GM12878 (cell line): ENCODE data around the gene RAB7B. TPM values are rescaled to one million over a fixed set of nuclear protein-coding genes. Genes with fewer than 3 reads are reported as not detected.

Experiments
- ATAC-seq: fragments of 200-7000 bp; cut with Tn5 transposase; 3 replicates; pipeline ENCODE4 v1.9.1; 2020; ENCODE audit warnings: mild to moderate bottlenecking, moderate library complexity
- BruUV-seq: library from RNA; stranded (reverse); fragments of 400-500 nt; replicated peaks from 2 replicates; lab custom pipeline; 2021; lab: Mats Ljungman, UMichigan
- CTCF ChIA-PET: fragments of 300-600 bp; sonication (Branson Sonifier 250); formaldehyde crosslinking; extraction: SDS; loops from one replicate; lab custom pipeline; 2021; ENCODE audit warnings: inconsistent platforms; lab: Yijun Ruan, JAX
- POLR2A ChIA-PET: fragments of 350-600 bp; formaldehyde crosslinking; extraction: SDS; loops from one replicate; lab custom pipeline; 2021; ENCODE audit warnings: inconsistent platforms; lab: Charles Lee
- RAD21 ChIA-PET: fragments of 300-600 bp; sonication (Branson Sonifier 250); formaldehyde crosslinking; loops from one replicate; lab custom pipeline; 2023; ENCODE audit warnings: antibody characterized with exemption; ENCODE audit not compliant: unreplicated experiment; lab: Charles Lee
- SMC1A ChIA-PET: fragments of 300-600 bp; sonication (Branson Sonifier 250); formaldehyde crosslinking; loops from one replicate; lab custom pipeline; 2023; ENCODE audit not compliant: unreplicated experiment, uncharacterized antibody; lab: Charles Lee
- DNase-seq: peaks from one replicate; pipeline ENCODE4 v3.0.0-alpha.2; 2011; ENCODE audit warnings: low read depth, low spot score
- FAIRE-seq: peaks from 3 replicates; lab custom pipeline; 2011; peaks lifted over from hg19 to GRCh38; lab: Jason Lieb, UNC
- H2AFZ ChIP-seq: 2 replicates; pipeline ENCODE4 v1.6.0; 2011; ENCODE audit warnings: low read depth, low read length, control low read depth; ENCODE audit not compliant: control insufficient read depth
- H3K27ac ChIP-seq: 2 replicates; pipeline ENCODE4 v1.5.1; 2011; ENCODE audit warnings: control low read depth; ENCODE audit not compliant: control insufficient read depth, insufficient read depth
- H3K27me3 ChIP-seq, 2 experiments: replicated peaks in 1 of 2; 2 replicates each; pipeline versions ENCODE4 v1.6.0 to v1.6.1; 2011; ENCODE audit warnings: low read length in 1 of 2; ENCODE audit not compliant: control insufficient read depth in 2 of 2, insufficient read depth in 2 of 2
- H3K36me3 ChIP-seq, 2 experiments: 2 replicates each; pipeline ENCODE4 v1.5.1; 2011; ENCODE audit warnings: low read length in 1 of 2; ENCODE audit not compliant: control insufficient read depth in 2 of 2, insufficient read depth in 2 of 2
- H3K4me1 ChIP-seq: 2 replicates; pipeline ENCODE4 v1.6.1; 2011; ENCODE audit warnings: mild to moderate bottlenecking, low read length, moderate library complexity, mixed read lengths; ENCODE audit not compliant: control insufficient read depth, insufficient read depth
- H3K4me2 ChIP-seq: 2 replicates; pipeline ENCODE4 v1.6.0; 2011; ENCODE audit warnings: control low read depth; ENCODE audit not compliant: control insufficient read depth, insufficient read depth
- H3K4me3 ChIP-seq: fragments of 200-600 bp; sonication (generic); 2 replicates; pipeline ENCODE4 v1.5.1; 2016
- H3K79me2 ChIP-seq: 2 replicates; pipeline ENCODE4 v1.6.0; 2011; ENCODE audit warnings: low read length; ENCODE audit not compliant: control insufficient read depth, insufficient read depth
- H3K9ac ChIP-seq: 2 replicates; pipeline ENCODE4 v1.8.0; 2011; ENCODE audit warnings: low read length, control low read depth, mixed read lengths; ENCODE audit not compliant: control insufficient read depth, insufficient read depth
- H3K9me3 ChIP-seq: replicated peaks from 3 replicates; pipeline ENCODE4 v1.5.1; 2011; ENCODE audit warnings: mild to moderate bottlenecking, low read length; ENCODE audit not compliant: control insufficient read depth, insufficient read depth
- H4K20me1 ChIP-seq: 2 replicates; pipeline ENCODE4 v1.6.0; 2011; ENCODE audit not compliant: control insufficient read depth, insufficient read depth
- MEF2B ChIP-seq: fragments of 450-650 bp; IDR thresholded peaks from 2 replicates; pipeline ENCODE4 v1.6.1; 2018; ENCODE audit warnings: mild to moderate bottlenecking, moderate library complexity; ENCODE audit not compliant: partially characterized antibody, poor library complexity, severe bottlenecking
- SMARCA5 ChIP-seq: fragments of 450-650 bp; IDR thresholded peaks from 2 replicates; pipeline ENCODE4 v1.6.1; 2017; ENCODE audit warnings: mild to moderate bottlenecking
- SUPT20H ChIP-seq: IDR thresholded peaks from 2 replicates; pipeline ENCODE4 v1.6.1; 2011; ENCODE audit warnings: low read depth, mild to moderate bottlenecking, low read length, moderate library complexity, borderline replicate concordance; ENCODE audit not compliant: control insufficient read depth
- WGBS: methylation state at CpG from one replicate; pipeline ENCODE4 v1.1.6; 2016; ENCODE audit warnings: low lambda C conversion rate; ENCODE audit not compliant: insufficient replicate concordance, insufficient coverage; ENCODE audit errors: missing lambda C conversion rate; 5-methylcytosine and 5-hydroxymethylcytosine counted together
- in situ Hi-C: fragments of 300-500 bp; cut with MboI; formaldehyde crosslinking; loops from 9 replicates; pipeline ENCODE4 v1.14.3; 2018; ENCODE audit warnings: mixed read lengths
- intact Hi-C: fragments of 100-400 bp; cut with micrococcal nuclease; formaldehyde crosslinking; loops from one replicate; pipeline ENCODE4 v1.14.2; 2022; ENCODE audit not compliant: unreplicated experiment
- polyA plus RNA-seq, 11 experiments: library from polyadenylated mRNA; depleted of rRNA in 4 of 11; unstranded in 6 of 11; stranded (reverse) in 5 of 11; fragments of >200 nt; fragmentation: Nextera tagmentation in 4 of 11; fragmentation: Illumina TruSeq in 1 of 11; extraction: Ambion mirVana in 4 of 11; extraction: Trizol in 1 of 11; gene quantifications; 1 replicate in 1 of 11; 2 replicates in 10 of 11; pipeline versions ENCODE4 v1.2.1 to v1.2.3, GENCODE V29; 2011 to 2016; ENCODE audit warnings: inconsistent platforms in 2 of 11, missing spikeins in 2 of 11, low read depth in 1 of 11
- total RNA-seq, 4 experiments: library from RNA; depleted of rRNA in 3 of 4; stranded (reverse); fragments of >200 nt in 3 of 4; fragmentation: Illumina TruSeq in 1 of 4; extraction: Trizol in 1 of 4; gene quantifications; 2 replicates each; pipeline versions ENCODE4 v1.2.1 to v1.2.3, GENCODE V29; 2013 to 2021

The RAB7B gene
- total and polyA plus RNA-seq, 10 of the 15 experiments (the other 5 are each of a cell fraction or from before 2014, with no cell fraction given): 0.09 TPM; not detected in 9

- ChIA-PET RAD21 (no interaction called here), CTCF (interaction anchor here (0.7 kb wide), 1 partner anchor 521 kb away, joined by 5 read pairs; no protein-coding TSS in a partner anchor), SMC1A (no interaction called here), POLR2A (no interaction called here)
- no TSS peak for BruUV-seq
- ATAC-seq: no peak
- Histone ChIP-seq H3K9me3 (no peaks in the 10 kb centered on the region), H3K9ac (no peak overlapping the region), H3K4me3 (no peak overlapping the region), H3K4me2 (no peak overlapping the region), H3K4me1 (no peaks in the 10 kb centered on the region), H2AFZ (no peak overlapping the region), H3K79me2 (no peaks in the 10 kb centered on the region), H3K27ac (no peak overlapping the region), H4K20me1 (no peaks in the 10 kb centered on the region), H3K36me3 (no peaks in the 10 kb centered on the region), H3K27me3 (peaks cover 2 to 7% of the 10 kb centered on the region in 2 experiments; a peak in 3 of 4 replicates)
- FAIRE-seq: no peak
- WGBS: 0% methylated on average over 1 of the region's 1 CpG
- in situ Hi-C loops: no loop called here
- DNase-seq: no peak
- TF ChIP-seq SUPT20H: no peak
- intact Hi-C loops: no loop called here
Observed at GRCh38 chr1:205938682-205939081, 64.5 kb downstream of the RAB7B start.

- ATAC-seq (no peak), DNase-seq (no peak), FAIRE-seq (no peak)
- H4K20me1 ChIP-seq: no peaks in the 10 kb centered on the region
- peaks cover 2 to 4% of the 10 kb centered on the region in 2 experiments for H3K27me3 ChIP-seq
- no peak overlapping the region for H3K27ac ChIP-seq
- H3K9ac ChIP-seq: no peak overlapping the region
- ChIA-PET SMC1A (no interaction called here), POLR2A (no interaction called here), CTCF (no interaction called here), RAD21 (no interaction called here)
- no TSS peak for BruUV-seq
- no peak overlapping the region for H2AFZ ChIP-seq
- H3K4me1 ChIP-seq: no peaks in the 10 kb centered on the region
- in situ Hi-C loops (no loop called here), intact Hi-C loops (no loop called here)
- TF ChIP-seq MEF2B (no peak), SMARCA5 (no peak)
- no peaks in the 10 kb centered on the region for H3K9me3 ChIP-seq
- H3K4me3 ChIP-seq: no peak overlapping the region
- WGBS: under 1% methylated on average over 7 of the region's 7 CpGs
- H3K79me2 ChIP-seq: no peaks in the 10 kb centered on the region
- H3K36me3 ChIP-seq: no peaks in the 10 kb centered on the region
- no peak overlapping the region for H3K4me2 ChIP-seq
Observed at GRCh38 chr1:205936846-205937586, 66.2 kb downstream of the RAB7B start.
